Activated naive CD8-positive, alpha-beta T cell treated with anti-CD3 and anti-CD28 coated beads, Interleukin-2, amount 10 ng/mL, durations not matched to agents 7 days and 5 days (primary cell): ENCODE results near the gene MAP7. TPM values are rescaled to one million over a fixed set of nuclear protein-coding genes. Genes with fewer than 3 reads are reported as not detected.
"Not testable (repeated sequence)": the region's sequence is repeated elsewhere in the genome, so short reads cannot be mapped to it uniquely, and the experiment has no call there.

Experiments
- ATAC-seq: fragments of 150-1000 bp; cut with Tn5 transposase; one replicate; pipeline ENCODE4 v1.10.0; 2021; ENCODE audit warnings: low read depth, moderate library complexity
- POLR2A ChIA-PET: fragments of 350-600 bp; sonication (Branson Sonifier 250); formaldehyde crosslinking; loops from one replicate; lab custom pipeline; 2021; ENCODE audit warnings: antibody characterized with exemption; lab: Charles Lee
- DNase-seq: peaks from one replicate; pipeline ENCODE4 v3.0.0; 2021
- H3K27ac Mint-ChIP-seq: one replicate; pipeline ENCODE4 v1.8.0; 2022; ENCODE audit warnings: mild to moderate bottlenecking, mixed read lengths
- H3K27me3 Mint-ChIP-seq: one replicate; pipeline ENCODE4 v1.8.0; 2022; ENCODE audit warnings: mild to moderate bottlenecking, moderate library complexity, mixed read lengths
- H3K36me3 Mint-ChIP-seq: one replicate; pipeline ENCODE4 v1.8.0; 2021; ENCODE audit warnings: mild to moderate bottlenecking, mixed read lengths
- H3K4me1 Mint-ChIP-seq: one replicate; pipeline ENCODE4 v1.8.0; 2021; ENCODE audit warnings: mixed read lengths
- H3K4me3 Mint-ChIP-seq: one replicate; pipeline ENCODE4 v1.8.0; 2022; ENCODE audit warnings: mild to moderate bottlenecking, moderate library complexity, mixed read lengths
- H3K9me3 Mint-ChIP-seq: one replicate; pipeline ENCODE4 v1.8.0; 2021; ENCODE audit warnings: mixed read lengths
- total RNA-seq, 2 experiments: library from RNA; stranded (reverse); gene quantifications; one replicate each; pipeline ENCODE4 v1.2.3, GENCODE V29; 2021

Gene MAP7
- total RNA-seq, 2 experiments from 2014 or later, result 0.14 to 0.48 TPM

GRCh38 chr6:136323431-136324112, 226.7 kb downstream of the MAP7 start:
- POLR2A ChIA-PET, result no interaction called here
- H3K9me3 Mint-ChIP-seq, result no peaks in the 10 kb centered on the region
- ATAC-seq (no peak), DNase-seq (no peak)
- no peaks in the 10 kb centered on the region for H3K4me1 Mint-ChIP-seq
- H3K4me3 Mint-ChIP-seq, result no peak overlapping the region
- H3K27me3 Mint-ChIP-seq, result peaks cover 9% of the 10 kb centered on the region
- H3K27ac Mint-ChIP-seq, result no peak overlapping the region
- no peaks in the 10 kb centered on the region for H3K36me3 Mint-ChIP-seq

- H3K36me3 Mint-ChIP-seq, result no peaks in the 10 kb centered on the region
- H3K4me3 Mint-ChIP-seq, result no peak overlapping the region
- POLR2A ChIA-PET, result interaction anchor here (3.5 kb wide), 1 partner anchor 30 kb away, joined by 11 read pairs; the partner anchor contains the start of gene BCLAF1
- no peak for DNase-seq
- no peak for ATAC-seq
- no peaks in the 10 kb centered on the region for H3K4me1 Mint-ChIP-seq
- H3K27me3 Mint-ChIP-seq, result peaks cover 10% of the 10 kb centered on the region
- H3K27ac Mint-ChIP-seq, result no peak overlapping the region
- no peaks in the 10 kb centered on the region for H3K9me3 Mint-ChIP-seq
Measured at GRCh38 chr6:136319732-136320131, 230.5 kb downstream of the MAP7 start.

GRCh38 chr6:136318676-136319075, 231.5 kb downstream of the MAP7 start:
- no peak overlapping the region for H3K4me3 Mint-ChIP-seq
- no peaks in the 10 kb centered on the region for H3K36me3 Mint-ChIP-seq
- POLR2A ChIA-PET, result interaction anchor here (2.5 kb wide), 1 partner anchor 29 kb away, joined by 17 read pairs; the partner anchor contains the start of gene BCLAF1
- DNase-seq (no peak), ATAC-seq (no peak)
- H3K9me3 Mint-ChIP-seq, result no peaks in the 10 kb centered on the region
- H3K4me1 Mint-ChIP-seq, result no peaks in the 10 kb centered on the region
- H3K27me3 Mint-ChIP-seq, result peaks cover 18% of the 10 kb centered on the region
- H3K27ac Mint-ChIP-seq, result no peak overlapping the region

DNA sequence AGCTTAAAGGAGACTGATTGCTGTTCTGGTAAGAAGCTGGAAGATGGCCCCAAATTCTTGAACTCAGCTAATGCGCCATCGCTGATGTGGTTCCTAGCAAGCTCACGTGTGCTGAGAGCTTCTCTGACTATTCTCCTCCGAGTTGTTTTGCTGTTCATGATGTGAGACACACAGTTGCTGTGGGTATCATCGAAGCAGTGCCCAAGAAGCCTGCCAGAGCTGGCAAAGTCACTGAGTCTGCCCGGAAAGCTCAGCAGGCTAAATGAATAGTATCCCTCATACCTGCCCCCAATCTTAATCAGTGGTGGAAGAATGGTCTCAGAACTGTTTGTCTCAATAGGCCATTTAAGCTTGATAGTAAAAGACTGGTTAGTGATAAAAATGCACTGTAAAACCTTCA, 232.3 kb downstream of the MAP7 start:
- no peak for DNase-seq
- POLR2A ChIA-PET, result interaction anchor here (2.5 kb wide), 1 partner anchor 28 kb away, joined by 17 read pairs; the partner anchor contains the start of gene BCLAF1
- Mint-ChIP-seq H3K4me1 (no peaks in the 10 kb centered on the region), H3K27ac (no peak overlapping the region), H3K36me3 (no peaks in the 10 kb centered on the region), H3K9me3 (no peaks in the 10 kb centered on the region), H3K27me3 (peaks cover 18% of the 10 kb centered on the region), H3K4me3 (no peak overlapping the region)
- ATAC-seq, result no peak

DNA sequence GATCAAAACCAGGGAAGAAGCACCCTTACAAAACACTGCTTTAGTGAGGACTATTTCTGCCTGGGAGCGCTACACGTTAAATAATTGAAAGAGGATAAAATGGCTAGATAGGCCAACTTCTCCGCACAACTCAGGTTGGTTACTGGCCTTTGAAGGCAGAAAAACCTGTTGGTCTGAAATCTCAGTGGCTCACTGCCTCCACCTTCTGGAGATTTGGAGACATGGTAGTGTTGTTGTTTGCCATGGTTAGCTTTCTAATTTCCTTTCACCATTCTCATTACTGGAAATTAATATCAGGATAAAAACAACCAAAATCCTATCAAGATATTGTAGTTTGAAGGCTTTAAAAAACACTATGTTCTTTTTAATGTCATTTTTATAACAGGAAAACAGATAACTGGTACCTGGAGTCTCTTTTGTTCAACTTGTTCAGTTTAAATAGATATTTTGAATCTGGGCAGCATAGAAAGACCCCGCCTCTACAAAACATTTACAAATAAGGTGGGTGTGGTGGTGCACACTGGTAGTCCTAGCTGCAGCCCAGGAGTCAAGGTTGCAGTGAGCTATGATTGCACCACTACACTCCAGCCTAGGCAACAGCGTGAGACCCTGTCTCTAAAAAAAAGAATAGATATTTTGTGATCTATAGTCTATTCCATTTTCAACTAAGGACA, 233.1 kb downstream of the MAP7 start:
- no peaks in the 10 kb centered on the region for H3K4me1 Mint-ChIP-seq
- POLR2A ChIA-PET, result interaction anchor here (2.5 kb wide), 1 partner anchor 27 kb away, joined by 17 read pairs; the partner anchor contains the start of gene BCLAF1
- ATAC-seq, result peak; percentile 90

GRCh38 chr6:136315594-136315993, 234.6 kb downstream of the MAP7 start:
- POLR2A ChIA-PET, result interaction anchor here (1.0 kb wide), 2 partner anchors 23 to 28 kb away, joined by 3 to 4 read pairs; no protein-coding TSS in a partner anchor
- Mint-ChIP-seq H3K4me1 (no peaks in the 10 kb centered on the region), H3K27ac (no peak overlapping the region), H3K27me3 (peaks cover 16% of the 10 kb centered on the region), H3K4me3 (no peak overlapping the region), H3K9me3 (no peaks in the 10 kb centered on the region), H3K36me3 (no peaks in the 10 kb centered on the region)
- ATAC-seq (no peak), DNase-seq (no peak)

More for the DNA sequence above, 233.1 kb downstream of the MAP7 start:
- Mint-ChIP-seq H3K4me3 (no peak overlapping the region), H3K9me3 (no peaks in the 10 kb centered on the region), H3K27ac (no peak overlapping the region), H3K36me3 (no peaks in the 10 kb centered on the region), H3K27me3 (peaks cover 16% of the 10 kb centered on the region)
- no peak for DNase-seq

- DNase-seq (no peak), ATAC-seq (no peak)
- Mint-ChIP-seq H3K36me3 (no peaks in the 10 kb centered on the region), H3K27ac (no peak overlapping the region), H3K27me3 (peaks cover 20% of the 10 kb centered on the region), H3K4me1 (no peaks in the 10 kb centered on the region), H3K9me3 (no peaks in the 10 kb centered on the region), H3K4me3 (no peak overlapping the region)
- POLR2A ChIA-PET, result no interaction called here
Measured at GRCh38 chr6:136312975-136313374, 237.2 kb downstream of the MAP7 start.

DNA sequence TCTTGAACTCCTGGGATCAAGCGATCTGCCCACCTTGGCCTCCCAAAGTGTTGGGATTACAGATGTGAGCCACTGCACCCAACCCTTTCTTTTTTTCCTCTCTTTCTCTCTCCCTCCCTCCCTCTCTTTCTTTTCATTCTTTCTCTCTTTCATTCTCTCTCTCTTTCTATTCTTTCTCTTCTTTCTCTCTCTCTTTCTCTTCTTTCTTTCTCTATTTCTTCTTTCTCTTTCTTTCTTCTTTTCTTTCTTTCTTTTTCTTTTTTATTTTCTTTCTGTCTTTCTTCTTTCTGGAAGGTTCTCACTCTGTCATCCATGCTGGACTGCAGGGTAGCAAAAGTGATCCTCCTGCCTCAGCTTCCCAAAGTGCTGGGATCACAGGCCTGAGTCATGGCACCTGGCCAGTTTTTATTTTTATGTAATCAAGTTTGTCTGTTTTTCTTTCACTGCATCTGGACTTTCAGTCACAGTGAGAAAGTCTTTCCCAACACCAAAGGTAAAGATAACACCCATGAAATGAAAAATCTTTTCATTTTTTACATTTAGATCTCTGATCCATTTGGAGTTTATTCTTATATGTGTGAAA, 240.4 kb downstream of the MAP7 start:
- Mint-ChIP-seq H3K4me1 (no peaks in the 10 kb centered on the region), H3K36me3 (no peaks in the 10 kb centered on the region), H3K9me3 (no peaks in the 10 kb centered on the region), H3K27ac (no peak overlapping the region), H3K27me3 (peaks cover 23% of the 10 kb centered on the region), H3K4me3 (no peak overlapping the region)
- ATAC-seq (no peak), DNase-seq (no peak)
- POLR2A ChIA-PET, result no interaction called here

GRCh38 chr6:136309171-136309570, 241.1 kb downstream of the MAP7 start:
- DNase-seq (no peak), ATAC-seq (no peak)
- POLR2A ChIA-PET, result no interaction called here
- Mint-ChIP-seq H3K27ac (no peak overlapping the region), H3K4me1 (no peaks in the 10 kb centered on the region), H3K9me3 (no peaks in the 10 kb centered on the region), H3K27me3 (peaks cover 19% of the 10 kb centered on the region), H3K4me3 (no peak overlapping the region), H3K36me3 (no peaks in the 10 kb centered on the region)

GRCh38 chr6:136308469-136308868, 241.8 kb downstream of the MAP7 start:
- H3K9me3 Mint-ChIP-seq, POLR2A ChIA-PET, H3K36me3 Mint-ChIP-seq, ATAC-seq, H3K4me3 Mint-ChIP-seq, DNase-seq, H3K4me1 Mint-ChIP-seq, H3K27ac Mint-ChIP-seq: not testable (repeated sequence)
- H3K27me3 Mint-ChIP-seq, result peaks cover 15% of the 10 kb centered on the region

DNA sequence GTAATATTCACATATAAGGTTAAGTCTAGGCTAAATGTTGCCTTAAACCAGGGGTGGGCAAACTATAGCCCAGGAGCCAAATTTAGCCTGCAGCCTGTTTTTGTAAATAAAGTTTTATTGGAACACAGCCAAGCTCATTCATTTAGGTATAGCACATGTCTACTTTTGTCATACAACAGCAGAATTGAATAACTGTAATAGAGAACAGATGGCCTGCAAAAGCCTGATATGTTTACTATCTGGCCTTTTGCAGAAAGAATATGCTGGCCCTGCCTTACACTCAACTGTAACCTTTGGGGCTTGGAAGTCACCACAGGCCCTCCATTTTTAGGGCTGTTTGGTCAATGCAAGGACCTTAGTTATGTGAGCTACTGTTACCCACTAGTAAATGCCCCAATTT, 242.9 kb downstream of the MAP7 start:
- H3K4me3 Mint-ChIP-seq, result no peak overlapping the region
- POLR2A ChIA-PET, result interaction anchor here (2.2 kb wide), 1 partner anchor 18 kb away, joined by 5 read pairs; the partner anchor contains the start of gene BCLAF1
- no peak overlapping the region for H3K27ac Mint-ChIP-seq
- no peaks in the 10 kb centered on the region for H3K4me1 Mint-ChIP-seq
- no peak for ATAC-seq
- H3K36me3 Mint-ChIP-seq, result no peaks in the 10 kb centered on the region
- no peak for DNase-seq
- peaks cover 15% of the 10 kb centered on the region for H3K27me3 Mint-ChIP-seq
- H3K9me3 Mint-ChIP-seq, result no peaks in the 10 kb centered on the region

GRCh38 chr6:136306466-136306865, 243.8 kb downstream of the MAP7 start:
- H3K4me1 Mint-ChIP-seq, result no peaks in the 10 kb centered on the region
- no peak overlapping the region for H3K27ac Mint-ChIP-seq
- H3K9me3 Mint-ChIP-seq, result no peaks in the 10 kb centered on the region
- ATAC-seq (no peak), DNase-seq (no peak)
- no peaks in the 10 kb centered on the region for H3K36me3 Mint-ChIP-seq
- POLR2A ChIA-PET, result interaction anchor here (2.2 kb wide), 1 partner anchor 17 kb away, joined by 5 read pairs; the partner anchor contains the start of gene BCLAF1
- peaks cover 10% of the 10 kb centered on the region for H3K27me3 Mint-ChIP-seq
- H3K4me3 Mint-ChIP-seq, result no peak overlapping the region

DNA sequence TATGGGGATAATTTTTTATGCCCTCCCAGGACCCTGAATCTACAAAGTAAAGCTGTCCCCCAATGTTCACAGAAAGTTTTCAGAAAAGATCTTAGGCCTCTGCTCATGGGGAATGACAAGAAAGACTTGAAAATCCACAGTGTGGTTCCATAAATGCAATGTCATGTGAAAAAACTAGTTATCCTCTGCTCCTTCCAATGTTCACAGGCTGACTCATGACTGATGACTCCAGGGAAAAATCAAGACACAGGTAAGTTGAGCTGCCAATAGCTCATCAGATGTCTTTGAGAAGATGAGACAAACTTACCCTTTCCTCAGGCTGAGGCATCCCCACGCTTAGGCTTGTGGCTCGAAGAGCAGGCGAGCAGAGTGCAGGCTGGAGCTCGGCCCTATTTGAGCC, 245.8 kb downstream of the MAP7 start:
- H3K27me3 Mint-ChIP-seq, result peaks cover 6% of the 10 kb centered on the region
- POLR2A ChIA-PET, result no interaction called here
- no peaks in the 10 kb centered on the region for H3K36me3 Mint-ChIP-seq
- no peak overlapping the region for H3K27ac Mint-ChIP-seq
- ATAC-seq (no peak), DNase-seq (no peak)
- H3K4me1 Mint-ChIP-seq, result no peaks in the 10 kb centered on the region
- H3K4me3 Mint-ChIP-seq, result no peak overlapping the region
- no peaks in the 10 kb centered on the region for H3K9me3 Mint-ChIP-seq
